WTC11 (cell line): ENCODE results near the gene RAD51D.

ENCODE experiments used
- ATF3 ChIP-seq: sonication (generic); formaldehyde crosslinking; conservative IDR thresholded peaks from 2 replicates; pipeline ENCODE4 v1.8.1; 2022; ENCODE audit warnings: mild to moderate bottlenecking, missing genetic modification reagents
- ATF6 ChIP-seq: sonication (generic); formaldehyde crosslinking; IDR thresholded peaks from 2 replicates; pipeline ENCODE4 v1.8.1; 2023; ENCODE audit warnings: mild to moderate bottlenecking, missing genetic modification reagents
- CTCF ChIP-seq: fragments of 200-600 bp; IDR thresholded peaks from 2 replicates; pipeline ENCODE4 v1.8.0; 2022; ENCODE audit warnings: antibody characterized with exemption
- TEAD4 ChIP-seq: sonication (generic); formaldehyde crosslinking; IDR thresholded peaks from 2 replicates; pipeline ENCODE4 v1.8.0; 2022; ENCODE audit warnings: mild to moderate bottlenecking, missing genetic modification reagents

GRCh38 chr17:35101036-35101435, 18.6 kb downstream of the RAD51D start:
- no peak for TF ChIP-seq ATF3 (CRISPR knock-in tag)
- TF ChIP-seq ATF6 = no peak
- no peak for TF ChIP-seq TEAD4 (CRISPR knock-in tag)
- no peak for TF ChIP-seq CTCF
